ENCODE results near the gene MOB3B. TPM values are rescaled to one million over a fixed set of nuclear protein-coding genes. Genes with fewer than 3 reads are reported as not detected.
"Not testable (repeated sequence)": the region's sequence is repeated elsewhere in the genome, so short reads cannot be mapped to it uniquely, and the experiment has no call there.

The MOB3B gene
- total RNA-seq, 1 donor from 2014 or later, result 1.1 TPM

DNA sequence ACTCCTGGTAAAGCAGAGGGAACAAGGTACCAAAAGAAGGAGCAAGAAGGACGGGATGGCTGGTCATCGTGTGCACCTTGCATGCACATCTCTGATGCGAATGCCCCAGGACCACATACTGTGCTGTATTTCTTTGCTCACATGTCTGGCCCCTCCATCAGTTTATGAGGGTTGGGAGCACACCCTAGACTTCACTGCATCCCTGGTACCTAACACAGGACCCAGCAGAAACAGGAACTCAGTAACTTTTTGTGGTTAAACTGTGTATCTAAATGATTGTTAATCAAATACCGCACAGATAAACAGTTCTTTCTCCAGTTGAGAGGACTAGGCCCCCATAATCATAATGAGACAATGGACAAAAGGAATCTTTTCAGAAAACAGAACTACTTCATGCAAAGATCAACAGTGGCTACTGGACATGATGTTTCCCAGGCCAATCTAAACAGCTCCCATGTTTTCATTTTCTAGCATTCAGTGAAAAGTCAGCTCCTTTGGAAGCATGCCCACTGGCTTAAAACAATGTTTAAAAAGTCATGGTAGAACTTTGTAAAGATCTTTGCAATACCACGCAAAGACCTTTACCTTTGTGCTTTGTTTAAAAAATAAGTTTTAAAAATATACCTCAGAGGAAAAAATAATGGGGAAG is 61.0 kb downstream of the MOB3B start:
- no peaks in the 10 kb centered on the region for H3K36me3 ChIP-seq (ENCODE audit: control insufficient read depth, insufficient read depth, low read length)
- H3K4me3 ChIP-seq (ENCODE audit: low read depth, low read length), result no peak overlapping the region
- TF ChIP-seq, protein P1, sequence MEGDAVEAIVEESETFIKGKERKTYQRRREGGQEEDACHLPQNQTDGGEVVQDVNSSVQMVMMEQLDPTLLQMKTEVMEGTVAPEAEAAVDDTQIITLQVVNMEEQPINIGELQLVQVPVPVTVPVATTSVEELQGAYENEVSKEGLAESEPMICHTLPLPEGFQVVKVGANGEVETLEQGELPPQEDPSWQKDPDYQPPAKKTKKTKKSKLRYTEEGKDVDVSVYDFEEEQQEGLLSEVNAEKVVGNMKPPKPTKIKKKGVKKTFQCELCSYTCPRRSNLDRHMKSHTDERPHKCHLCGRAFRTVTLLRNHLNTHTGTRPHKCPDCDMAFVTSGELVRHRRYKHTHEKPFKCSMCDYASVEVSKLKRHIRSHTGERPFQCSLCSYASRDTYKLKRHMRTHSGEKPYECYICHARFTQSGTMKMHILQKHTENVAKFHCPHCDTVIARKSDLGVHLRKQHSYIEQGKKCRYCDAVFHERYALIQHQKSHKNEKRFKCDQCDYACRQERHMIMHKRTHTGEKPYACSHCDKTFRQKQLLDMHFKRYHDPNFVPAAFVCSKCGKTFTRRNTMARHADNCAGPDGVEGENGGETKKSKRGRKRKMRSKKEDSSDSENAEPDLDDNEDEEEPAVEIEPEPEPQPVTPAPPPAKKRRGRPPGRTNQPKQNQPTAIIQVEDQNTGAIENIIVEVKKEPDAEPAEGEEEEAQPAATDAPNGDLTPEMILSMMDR (IDR thresholded peaks at IDR 0.05; ENCODE audit: insufficient read depth, low read length, severe bottlenecking), result no peak
- H3K27me3 ChIP-seq (ENCODE audit: control insufficient read depth, insufficient read depth, low read length), result no peaks in the 10 kb centered on the region
- DNase-seq (ENCODE audit: low read depth) (no peak), FAIRE-seq (no peak)

DNA sequence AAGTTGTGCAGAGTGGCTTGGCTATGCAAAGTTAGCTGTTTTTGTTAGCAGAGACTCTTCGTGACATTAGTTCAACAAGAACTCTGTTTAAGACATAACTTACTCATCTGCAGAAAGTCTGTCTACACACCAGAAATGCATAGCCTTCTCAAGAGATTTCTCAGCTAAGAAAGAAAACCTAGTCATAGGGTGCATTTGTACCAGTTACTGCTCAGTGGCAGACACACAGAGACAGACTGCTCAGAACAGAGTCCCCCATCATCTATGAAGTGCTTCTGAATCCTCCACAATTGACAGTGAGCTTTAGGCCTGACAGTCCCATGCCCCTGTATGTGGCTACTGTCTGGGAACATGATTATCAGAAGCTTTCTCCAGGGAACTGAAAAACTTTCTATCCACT is 61.6 kb downstream of the MOB3B start:
- no peaks in the 10 kb centered on the region for H3K36me3 ChIP-seq (ENCODE audit: control insufficient read depth, insufficient read depth, low read length)
- TF ChIP-seq, protein P1 (IDR thresholded peaks at IDR 0.05; ENCODE audit: insufficient read depth, low read length, severe bottlenecking), result no peak
- H3K4me3 ChIP-seq (ENCODE audit: low read depth, low read length), result no peak overlapping the region
- DNase-seq (ENCODE audit: low read depth) (no peak), FAIRE-seq (no peak)
- H3K27me3 ChIP-seq (ENCODE audit: control insufficient read depth, insufficient read depth, low read length), result no peaks in the 10 kb centered on the region

DNA sequence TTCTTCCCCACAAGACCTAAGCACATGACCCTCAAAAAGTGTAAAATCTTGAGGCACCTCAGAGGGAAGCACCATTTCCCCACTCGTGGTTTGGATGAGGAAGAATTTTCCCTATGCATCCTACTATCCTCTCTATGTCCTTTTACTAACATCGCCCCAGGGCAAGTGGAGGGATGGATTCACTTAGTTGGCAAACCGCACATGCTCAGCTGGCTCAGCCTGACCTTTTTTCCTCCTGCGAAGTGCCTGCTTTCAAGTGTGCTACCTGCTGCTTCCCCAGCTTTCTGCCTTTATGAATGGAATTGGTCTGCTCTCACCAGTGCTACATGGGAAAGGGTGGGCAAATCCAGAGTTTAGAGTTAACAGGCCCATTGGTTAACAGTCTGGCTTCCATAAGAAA is 62.1 kb downstream of the MOB3B start:
- H3K4me3 ChIP-seq (ENCODE audit: low read depth, low read length), result no peak overlapping the region
- H3K36me3 ChIP-seq (ENCODE audit: control insufficient read depth, insufficient read depth, low read length), result no peaks in the 10 kb centered on the region
- no peaks in the 10 kb centered on the region for H3K27me3 ChIP-seq (ENCODE audit: control insufficient read depth, insufficient read depth, low read length)
- no peak for FAIRE-seq
- TF ChIP-seq, protein P1 (IDR thresholded peaks at IDR 0.05; ENCODE audit: insufficient read depth, low read length, severe bottlenecking), result no peak
- DNase-seq (ENCODE audit: low read depth), result no peak

DNA sequence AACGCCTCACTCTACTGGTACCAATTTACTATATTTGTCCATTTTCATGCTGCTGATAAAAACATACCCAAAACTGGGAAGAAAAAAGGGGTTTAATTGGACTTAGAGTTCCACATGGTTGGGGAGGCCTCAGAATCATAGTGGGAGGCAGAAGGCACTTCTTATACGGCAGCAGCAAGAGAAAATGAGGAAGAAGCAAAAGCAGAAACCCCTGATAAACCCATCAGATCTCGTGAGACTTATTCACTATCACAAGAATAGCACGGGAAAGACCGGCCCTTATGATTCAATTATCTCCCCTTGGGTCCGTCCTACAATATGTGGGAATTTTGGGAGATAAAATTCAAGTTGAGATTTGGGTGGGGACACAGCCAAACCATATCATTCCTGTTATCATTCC is 63.1 kb downstream of the MOB3B start:
- H3K4me3 ChIP-seq (ENCODE audit: low read depth, low read length); FAIRE-seq; H3K36me3 ChIP-seq (ENCODE audit: control insufficient read depth, insufficient read depth, low read length); H3K27me3 ChIP-seq (ENCODE audit: control insufficient read depth, insufficient read depth, low read length); DNase-seq (ENCODE audit: low read depth): not testable (repeated sequence)

DNA sequence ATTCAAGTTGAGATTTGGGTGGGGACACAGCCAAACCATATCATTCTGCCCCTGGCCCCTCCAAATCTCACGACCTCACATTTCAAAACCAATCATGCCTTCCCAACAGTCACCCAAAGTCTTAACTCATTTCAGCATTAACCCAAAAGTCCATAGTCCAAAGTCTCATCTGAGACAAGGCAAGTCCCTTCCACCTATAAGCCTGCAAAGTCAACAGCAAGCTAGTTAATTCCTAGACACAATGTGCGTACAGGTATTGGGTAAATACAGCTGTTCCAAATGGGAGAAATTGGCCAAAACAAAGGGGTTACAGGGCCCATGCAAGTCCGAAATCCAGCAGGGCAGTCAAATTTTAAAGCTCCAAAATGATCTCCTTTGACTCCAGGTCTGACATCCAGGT is 64.7 kb downstream of the MOB3B start:
- not testable (repeated sequence) for H3K4me3 ChIP-seq (ENCODE audit: low read depth, low read length); FAIRE-seq; H3K27me3 ChIP-seq (ENCODE audit: control insufficient read depth, insufficient read depth, low read length); DNase-seq (ENCODE audit: low read depth); H3K36me3 ChIP-seq (ENCODE audit: control insufficient read depth, insufficient read depth, low read length)

DNA sequence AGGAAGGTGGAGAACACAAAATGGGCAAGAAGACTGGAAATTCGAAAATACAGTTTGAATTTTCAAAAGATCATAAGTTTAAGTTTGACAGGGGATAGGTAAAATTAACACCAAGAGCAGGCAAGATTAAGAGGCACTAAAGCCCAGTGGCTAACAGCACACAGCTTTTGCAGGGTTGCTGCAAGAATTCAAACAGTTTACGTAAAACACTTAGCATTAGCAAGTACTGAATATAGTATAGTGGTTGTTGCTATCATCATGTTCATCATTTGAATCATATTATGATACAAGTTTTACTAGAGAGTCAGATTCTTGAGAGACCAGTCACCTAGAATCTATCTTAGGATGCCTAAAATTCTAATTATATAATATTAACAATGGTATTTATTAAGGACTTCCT is 66.8 kb downstream of the MOB3B start:
- Histone ChIP-seq H3K4me3 (ENCODE audit: low read depth, low read length) (no peak overlapping the region), H3K36me3 (ENCODE audit: control insufficient read depth, insufficient read depth, low read length) (no peaks in the 10 kb centered on the region), H3K27me3 (ENCODE audit: control insufficient read depth, insufficient read depth, low read length) (no peaks in the 10 kb centered on the region)
- DNase-seq (ENCODE audit: low read depth) (no peak), FAIRE-seq (no peak)
- TF ChIP-seq, protein P1 (IDR thresholded peaks at IDR 0.05; ENCODE audit: insufficient read depth, low read length, severe bottlenecking), result no peak

DNA sequence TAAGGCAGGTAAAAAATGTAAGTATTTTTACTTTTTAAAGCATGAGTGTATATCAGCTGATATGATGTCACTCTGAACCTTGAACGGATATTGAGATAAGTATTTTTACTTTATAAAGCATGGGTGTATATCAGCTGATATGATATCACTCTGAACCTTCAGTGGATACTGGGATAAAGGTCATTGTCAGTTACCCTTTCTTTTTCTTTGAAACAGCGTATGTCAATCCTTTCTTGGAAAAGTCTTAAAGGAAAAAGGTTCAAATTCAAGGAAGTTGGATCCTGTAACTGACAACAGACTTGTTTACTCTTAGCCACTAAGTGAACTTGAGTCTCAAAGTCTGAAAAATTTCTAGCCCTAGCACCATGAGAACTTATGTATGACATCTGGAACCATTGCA is 67.2 kb downstream of the MOB3B start:
- H3K36me3 ChIP-seq (ENCODE audit: control insufficient read depth, insufficient read depth, low read length), result no peaks in the 10 kb centered on the region
- no peak overlapping the region for H3K4me3 ChIP-seq (ENCODE audit: low read depth, low read length)
- TF ChIP-seq, protein P1 (IDR thresholded peaks at IDR 0.05; ENCODE audit: insufficient read depth, low read length, severe bottlenecking), result no peak
- no peak for FAIRE-seq
- no peak for DNase-seq (ENCODE audit: low read depth)
- H3K27me3 ChIP-seq (ENCODE audit: control insufficient read depth, insufficient read depth, low read length), result no peaks in the 10 kb centered on the region

Measured in bronchial epithelial cell (primary cell).